NCI-H345 treated with DMSO at 0.1 percent for 48 hours (cell line): ENCODE measurements around the gene PRG3.
"Not testable (repeated sequence)": the region's sequence is repeated elsewhere in the genome, so short reads cannot be mapped to it uniquely, and the experiment has no call there.

Source experiments
- DNase-seq: peaks from one replicate; lab custom pipeline; 2025; ENCODE audit not compliant: unreplicated experiment; lab: John Stamatoyannopoulos, UW

PRG3 gene

GRCh38 chr11:57341250-57341808 lies 39.6 kb downstream of the PRG3 start:
- DNase-seq: no peak

- DNase-seq: no peak
These were observed 40.8 kb downstream of the PRG3 start for GRCh38 chr11:57340039-57340615.

GRCh38 chr11:57339328-57339727 lies 41.6 kb downstream of the PRG3 start:
- DNase-seq: no peak

GRCh38 chr11:57338142-57338541 lies 42.8 kb downstream of the PRG3 start, which contains the start of gene P2RX3:
Gene P2RX3, plus strand, starts transcription at chr11:57338352. Its CDS starts 199 bp downstream, at chr11:57338551.
- DNase-seq: no peak

- DNase-seq: not testable (repeated sequence)
These were observed 44.1 kb downstream of the PRG3 start for GRCh38 chr11:57336856-57337255.

- no peak for DNase-seq
These were observed 44.8 kb downstream of the PRG3 start for GRCh38 chr11:57336111-57336666.

GRCh38 chr11:57335343-57336110 lies 45.4 kb downstream of the PRG3 start, which contains the start of gene SSRP1:
Gene SSRP1, minus strand, starts transcription at chr11:57335892. Its CDS starts 771 bp downstream, at chr11:57335121.
- DNase-seq: peak; percentile 78

- no peak for DNase-seq
These were observed 46.0 kb downstream of the PRG3 start for GRCh38 chr11:57335023-57335342.

- DNase-seq: no peak
These were observed 48.1 kb downstream of the PRG3 start for GRCh38 chr11:57332694-57333440.

GRCh38 chr11:57331720-57332119 lies 49.2 kb downstream of the PRG3 start:
- DNase-seq: no peak

- DNase-seq: no peak
These were observed 50.9 kb downstream of the PRG3 start for GRCh38 chr11:57330029-57330428.

GRCh38 chr11:57327721-57328120 lies 53.2 kb downstream of the PRG3 start:
- no peak for DNase-seq
